NB4 (cell line): Measurements from ENCODE around the gene TCERG1L.

Source experiments
- DNase-seq: peaks from one replicate; pipeline ENCODE4 v3.0.0; 2010; ENCODE audit warnings: low read depth
- H3K4me3 ChIP-seq: one replicate; pipeline ENCODE4 v1.5.1; 2011; ENCODE audit warnings: mild to moderate bottlenecking, low read depth, low read length, moderate library complexity
- MAX ChIP-seq: IDR thresholded peaks from 2 replicates; pipeline ENCODE4 v1.6.1; 2011; ENCODE audit warnings: low read depth, low read length
- MYC ChIP-seq: IDR thresholded peaks from 2 replicates; pipeline ENCODE4 v1.6.1; 2011; ENCODE audit warnings: low read depth, low read length
- POLR2A ChIP-seq: IDR thresholded peaks from 2 replicates; pipeline ENCODE4 v1.6.1; 2011; ENCODE audit warnings: mild to moderate bottlenecking; ENCODE audit not compliant: insufficient read length; ENCODE audit errors: extremely low read depth
- TF ChIP-seq, protein P1 (sequence below): IDR thresholded peaks from one replicate; pipeline ENCODE4 v1.5.1; 2012; ENCODE audit warnings: low read depth, low read length

The TCERG1L gene

DNA sequence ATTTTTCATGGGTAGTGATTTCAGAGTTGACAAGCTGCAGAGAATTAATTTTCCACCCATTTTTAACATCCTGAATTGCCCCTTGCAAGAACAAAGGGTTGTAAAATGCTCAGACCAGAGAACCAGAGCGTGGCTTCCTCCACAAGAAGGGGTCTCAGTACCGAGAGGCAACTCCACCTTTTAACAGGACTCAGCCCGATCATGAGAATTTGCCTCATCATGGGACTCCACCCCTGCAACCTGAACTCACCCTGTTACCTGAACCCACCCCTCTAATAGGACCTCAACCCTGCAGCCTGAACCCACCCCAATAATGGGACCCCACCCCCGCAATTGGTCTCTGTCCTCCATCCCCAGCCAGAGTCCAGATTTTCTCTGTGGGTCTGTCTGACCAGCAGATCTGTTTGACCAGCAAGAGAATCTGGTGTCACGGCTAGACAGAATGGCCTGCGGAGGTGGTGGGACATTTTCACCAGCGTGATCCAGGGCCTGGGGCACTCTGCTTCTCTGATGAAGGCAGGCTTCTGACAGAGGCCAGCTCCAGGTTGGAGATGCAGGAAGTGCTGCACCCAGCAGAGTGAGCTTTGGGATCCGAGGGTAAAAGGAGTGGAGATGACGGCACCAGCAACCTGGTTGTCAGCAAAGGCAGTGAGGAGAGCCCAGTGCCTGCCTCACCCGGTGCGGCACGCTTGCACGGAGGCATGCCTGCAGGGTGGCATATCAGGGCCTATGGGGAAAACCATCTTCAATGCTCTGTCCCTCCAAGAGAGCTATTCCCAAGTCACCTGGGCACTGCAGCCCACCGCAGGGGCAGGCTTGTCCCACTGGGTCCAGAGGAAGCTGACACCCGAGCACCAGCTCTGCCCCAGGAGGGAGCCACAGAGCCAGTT is 136.6 kb downstream of the TCERG1L start:
- TF ChIP-seq POLR2A: no peak
- no peak for DNase-seq
- no peak overlapping the region for H3K4me3 ChIP-seq

DNA sequence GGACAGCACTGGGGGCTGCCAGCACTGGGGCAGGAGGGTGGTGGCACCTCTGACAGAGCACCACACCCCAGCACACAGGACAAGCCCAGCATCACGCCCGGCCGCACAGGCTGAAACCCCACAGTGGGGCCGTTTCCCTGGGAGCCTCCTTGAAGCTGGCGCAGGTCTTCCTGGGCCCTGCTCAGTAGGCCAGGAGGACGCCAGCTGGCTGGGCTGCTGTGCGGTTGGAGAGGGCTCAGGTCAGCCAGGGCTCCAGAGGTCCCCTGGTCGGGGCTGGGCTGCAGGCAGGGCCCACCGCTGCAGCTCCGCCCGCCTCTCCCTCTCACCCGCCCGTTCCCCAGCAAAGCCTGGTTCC is 137.3 kb downstream of the TCERG1L start:
- TF ChIP-seq MYC: no peak
- no peak for TF ChIP-seq MAX
- TF ChIP-seq, protein P1, sequence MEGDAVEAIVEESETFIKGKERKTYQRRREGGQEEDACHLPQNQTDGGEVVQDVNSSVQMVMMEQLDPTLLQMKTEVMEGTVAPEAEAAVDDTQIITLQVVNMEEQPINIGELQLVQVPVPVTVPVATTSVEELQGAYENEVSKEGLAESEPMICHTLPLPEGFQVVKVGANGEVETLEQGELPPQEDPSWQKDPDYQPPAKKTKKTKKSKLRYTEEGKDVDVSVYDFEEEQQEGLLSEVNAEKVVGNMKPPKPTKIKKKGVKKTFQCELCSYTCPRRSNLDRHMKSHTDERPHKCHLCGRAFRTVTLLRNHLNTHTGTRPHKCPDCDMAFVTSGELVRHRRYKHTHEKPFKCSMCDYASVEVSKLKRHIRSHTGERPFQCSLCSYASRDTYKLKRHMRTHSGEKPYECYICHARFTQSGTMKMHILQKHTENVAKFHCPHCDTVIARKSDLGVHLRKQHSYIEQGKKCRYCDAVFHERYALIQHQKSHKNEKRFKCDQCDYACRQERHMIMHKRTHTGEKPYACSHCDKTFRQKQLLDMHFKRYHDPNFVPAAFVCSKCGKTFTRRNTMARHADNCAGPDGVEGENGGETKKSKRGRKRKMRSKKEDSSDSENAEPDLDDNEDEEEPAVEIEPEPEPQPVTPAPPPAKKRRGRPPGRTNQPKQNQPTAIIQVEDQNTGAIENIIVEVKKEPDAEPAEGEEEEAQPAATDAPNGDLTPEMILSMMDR: no peak
- TF ChIP-seq POLR2A: no peak
- no peak for DNase-seq
- no peak overlapping the region for H3K4me3 ChIP-seq

DNA sequence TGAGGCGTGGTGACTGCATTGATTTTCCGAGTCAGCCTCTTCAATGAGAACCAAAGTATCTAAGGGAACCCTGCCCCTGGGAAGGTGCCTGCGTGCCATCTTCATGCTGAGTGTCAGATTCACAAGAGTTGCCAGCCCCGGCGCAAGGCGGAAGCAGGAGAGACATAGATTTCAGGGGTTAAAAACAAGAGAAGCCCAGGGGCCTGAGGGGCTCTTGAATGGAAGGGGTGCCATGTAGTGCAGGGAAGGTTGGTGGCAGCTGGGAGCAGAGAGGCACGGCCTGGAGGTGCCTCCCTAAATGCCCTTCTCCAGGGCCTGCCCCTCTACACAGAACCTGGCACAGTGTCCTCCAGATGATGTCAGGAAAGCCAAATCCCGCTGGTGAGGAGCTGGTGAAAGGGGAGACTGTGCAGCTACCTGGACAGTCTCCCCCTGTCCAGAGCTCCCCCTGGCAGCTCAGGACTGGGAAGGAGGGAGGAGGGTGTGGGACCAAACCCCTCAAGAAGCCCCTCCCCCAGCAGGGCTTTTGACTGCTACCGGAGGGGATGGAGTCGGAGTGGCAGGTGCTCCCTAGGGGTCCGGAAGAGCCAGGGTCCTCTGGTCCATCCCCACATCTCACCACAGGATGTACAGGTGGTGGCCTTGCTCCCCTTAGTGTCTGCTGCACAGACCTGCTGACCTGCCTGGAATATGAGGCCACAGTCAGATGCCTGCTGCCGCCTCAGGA is 137.9 kb downstream of the TCERG1L start:
- H3K4me3 ChIP-seq: no peak overlapping the region
- TF ChIP-seq, protein P1: no peak
- TF ChIP-seq POLR2A (no peak), MYC (no peak), MAX (no peak)
- no peak for DNase-seq

- no peak overlapping the region for H3K4me3 ChIP-seq
- no peak for TF ChIP-seq MYC
- no peak for TF ChIP-seq POLR2A
- TF ChIP-seq, protein P1: no peak
- TF ChIP-seq MAX: no peak
- no peak for DNase-seq
These were observed 139.1 kb downstream of the TCERG1L start for GRCh38 chr10:131172433-131172832.

GRCh38 chr10:131169146-131169545 is 142.4 kb downstream of the TCERG1L start:
- H3K4me3 ChIP-seq: no peak overlapping the region
- DNase-seq: no peak
- TF ChIP-seq POLR2A (no peak), MAX (no peak), MYC (no peak)
- TF ChIP-seq, protein P1: no peak

GRCh38 chr10:131168238-131168875 is 143.2 kb downstream of the TCERG1L start:
- H3K4me3 ChIP-seq: no peak overlapping the region
- TF ChIP-seq, protein P1: no peak
- no peak for TF ChIP-seq POLR2A
- TF ChIP-seq MAX: no peak
- DNase-seq: no peak
